HCT116 (cell line): Measurements from ENCODE around the gene MSI2. TPM values are rescaled to one million over a fixed set of nuclear protein-coding genes. Genes with fewer than 3 reads are reported as not detected.
A peak's percentile ranks its signal among the peaks of the same experiment; 100 is the strongest.

Experiments
- ATAC-seq: fragments of 200-7000 bp; cut with Tn5 transposase; 2 replicates; pipeline ENCODE4 v1.9.1; 2020; ENCODE audit warnings: mild to moderate bottlenecking, moderate library complexity
- BruUV-seq: library from RNA; stranded (reverse); fragments of 400-500 nt; replicated peaks from 2 replicates; lab custom pipeline; 2021; lab: Mats Ljungman, UMichigan
- CTCF ChIA-PET: fragments of 300-600 bp; sonication (Branson Sonifier 250); formaldehyde crosslinking; loops from one replicate; lab custom pipeline; 2021; ENCODE audit warnings: antibody characterized with exemption; lab: Charles Lee
- POLR2A ChIA-PET: fragments of 300-600, 350-600 bp; sonication (Branson Sonifier 250); formaldehyde crosslinking; loops from one replicate; lab custom pipeline; 2021; ENCODE audit warnings: antibody characterized with exemption; lab: Charles Lee
- RAD21 ChIA-PET, 2 experiments: fragments of 300-600 bp; sonication (Branson Sonifier 250); formaldehyde crosslinking; loops; one replicate each; lab custom pipeline; 2023; ENCODE audit warnings: low total read pairs in 2 of 2; ENCODE audit not compliant: uncharacterized antibody in 2 of 2, unreplicated experiment in 2 of 2, low non-redundant PET in 1 of 2; lab: Charles Lee
- DNase-seq: peaks from one replicate; pipeline ENCODE4 v3.0.0-alpha.2; 2010; ENCODE audit warnings: low read depth, low spot score
- H2AFZ ChIP-seq: fragments of 200-600 bp; shearing (Covaris generic), sonication (generic); 2 replicates; pipeline ENCODE4 v1.6.1; 2017; ENCODE audit warnings: low read depth, mixed run types, mixed read lengths, antibody characterized with exemption, low read length; ENCODE audit not compliant: poor library complexity, severe bottlenecking
- H3K27ac ChIP-seq: 2 replicates; pipeline ENCODE4 v1.5.1; 2012; ENCODE audit warnings: low read depth, low read length
- H3K27me3 ChIP-seq: fragments of 200-600 bp; sonication (generic); 2 replicates; pipeline ENCODE4 v1.6.1; 2016; ENCODE audit warnings: mixed run types, low read length, mixed read lengths; ENCODE audit not compliant: insufficient read depth
- H3K36me3 ChIP-seq, 2 experiments: fragments of 200-500 bp in 1 of 2; fragments of 200-600 bp in 1 of 2; sonication (Bioruptor generic) in 1 of 2; sonication (generic) in 1 of 2; 2 replicates each; pipeline versions ENCODE4 v1.5.1 to v1.6.1; 2014 to 2016; ENCODE audit warnings: low read length in 2 of 2, inconsistent platforms in 1 of 2, mixed read lengths in 1 of 2, mixed run types in 1 of 2; ENCODE audit not compliant: insufficient read depth in 2 of 2, control insufficient read depth in 1 of 2
- H3K4me1 ChIP-seq, 2 experiments: fragments of 200-600 bp in 1 of 2; sonication (generic) in 1 of 2; 2 replicates each; pipeline versions ENCODE4 v1.5.1 to v1.6.1; 2012 to 2017; ENCODE audit warnings: low read length in 2 of 2, inconsistent platforms in 1 of 2, mild to moderate bottlenecking in 1 of 2, mixed read lengths in 1 of 2, mixed run types in 1 of 2, moderate library complexity in 1 of 2; ENCODE audit not compliant: insufficient read depth in 2 of 2, control insufficient read depth in 1 of 2
- H3K4me2 ChIP-seq: fragments of 200-600 bp; sonication (generic); 2 replicates; pipeline ENCODE4 v1.6.1; 2017; ENCODE audit warnings: mixed run types, low read length, mixed read lengths
- H3K4me3 ChIP-seq, 2 experiments: fragments of 200-600 bp in 1 of 2; sonication (generic) in 1 of 2; replicated peaks in 1 of 2; 2 replicates each; pipeline ENCODE4 v1.5.1; 2011 to 2016; ENCODE audit warnings: low read length in 2 of 2, control low read depth in 1 of 2, low read depth in 1 of 2, mild to moderate bottlenecking in 1 of 2, mixed read lengths in 1 of 2, mixed run types in 1 of 2
- H3K79me2 ChIP-seq: fragments of 200-600 bp; sonication (generic); 2 replicates; pipeline ENCODE4 v1.6.1; 2017; ENCODE audit warnings: mild to moderate bottlenecking, mixed run types, low read length, moderate library complexity, mixed read lengths; ENCODE audit not compliant: insufficient read depth
- H3K9ac ChIP-seq: fragments of 200-600 bp; sonication (generic); 2 replicates; pipeline ENCODE4 v1.6.1; 2016; ENCODE audit warnings: low read length, mixed read lengths
- H3K9me2 ChIP-seq: fragments of 200-600 bp; sonication (generic), shearing (Covaris generic); 2 replicates; pipeline ENCODE4 v1.6.1; 2017; ENCODE audit warnings: mixed run types, mild to moderate bottlenecking, moderate library complexity; ENCODE audit not compliant: insufficient read depth
- H3K9me3 ChIP-seq, 2 experiments: fragments of 200-500 bp in 1 of 2; fragments of 200-600 bp in 1 of 2; sonication (Bioruptor generic) in 1 of 2; sonication (generic) in 1 of 2; 2 replicates each; pipeline ENCODE4 v1.6.1; 2014 to 2017; ENCODE audit warnings: low read length in 2 of 2, mixed read lengths in 2 of 2, inconsistent platforms in 1 of 2, low read depth in 1 of 2, mild to moderate bottlenecking in 1 of 2, mixed run types in 1 of 2, moderate library complexity in 1 of 2; ENCODE audit not compliant: control insufficient read depth in 1 of 2, insufficient read depth in 1 of 2
- H4K20me1 ChIP-seq: fragments of 200-600 bp; sonication (generic), shearing (Covaris generic); 2 replicates; pipeline ENCODE4 v1.6.1; 2017; ENCODE audit warnings: mixed run types, mild to moderate bottlenecking, moderate library complexity; ENCODE audit not compliant: insufficient read depth
- ATF3 ChIP-seq: IDR thresholded peaks from 2 replicates; pipeline ENCODE4 v1.6.1; 2012
- CBX3 ChIP-seq: IDR thresholded peaks from 2 replicates; pipeline ENCODE4 v1.6.1; 2012; ENCODE audit warnings: low read depth
- CEBPB ChIP-seq: IDR thresholded peaks from 2 replicates; pipeline ENCODE4 v1.6.1; 2012; ENCODE audit warnings: low read depth
- CTCF ChIP-seq, 3 experiments: fragments of 200-600 bp in 1 of 3; sonication (generic) in 1 of 3; IDR thresholded peaks in 2 of 3; conservative IDR thresholded peaks in 1 of 3; 2 replicates each; pipeline ENCODE4 v1.5.1; 2012 to 2017; ENCODE audit warnings: low read depth in 2 of 3, low read length in 2 of 3, antibody characterized with exemption in 1 of 3, borderline replicate concordance in 1 of 3, control low read depth in 1 of 3, mild to moderate bottlenecking in 1 of 3, mixed read lengths in 1 of 3, mixed run types in 1 of 3, moderate library complexity in 1 of 3; ENCODE audit not compliant: insufficient read depth in 1 of 3
- FOSL1 ChIP-seq: IDR thresholded peaks from 2 replicates; pipeline ENCODE4 v1.6.1; 2012; ENCODE audit warnings: low read depth
- MAX ChIP-seq: IDR thresholded peaks from 2 replicates; pipeline ENCODE4 v1.6.1; 2012
- REST ChIP-seq: IDR thresholded peaks from 2 replicates; pipeline ENCODE4 v1.6.1; 2012; ENCODE audit warnings: low read depth
- SIN3A ChIP-seq: IDR thresholded peaks from 2 replicates; pipeline ENCODE4 v1.6.1; 2012; ENCODE audit warnings: low read depth
- SRF ChIP-seq: IDR thresholded peaks from 2 replicates; pipeline ENCODE4 v1.6.1; 2012; ENCODE audit warnings: low read depth
- YY1 ChIP-seq: IDR thresholded peaks from 2 replicates; pipeline ENCODE4 v1.6.1; 2011; ENCODE audit warnings: low read length, low read depth, moderate library complexity, mild to moderate bottlenecking; ENCODE audit not compliant: insufficient replicate concordance; ENCODE audit errors: extremely low read depth
- ZFX ChIP-seq: fragments of 450-650 bp; IDR thresholded peaks from 2 replicates; pipeline ENCODE4 v1.6.1; 2017
- intact Hi-C: fragments of 100-400 bp; cut with micrococcal nuclease; formaldehyde crosslinking; loops from 2 replicates; pipeline ENCODE4 v1.10.0; 2022
- total RNA-seq: library from RNA; stranded (reverse); gene quantifications from one replicate; pipeline ENCODE4 v1.2.1, GENCODE V29; 2021; ENCODE audit not compliant: unreplicated experiment

MSI2 gene
- total RNA-seq, 1 experiment from 2014 or later = 137 TPM

- TF ChIP-seq CTCF (IDR thresholded peaks at IDR 0.05 in 2 of 3, conservative IDR thresholded peaks at IDR 0.05 in 1 of 3; ENCODE audit: borderline replicate concordance in 1 of 3, insufficient read depth in 1 of 3, low read depth in 2 of 3, low read length in 2 of 3) (no peak), ZFX (no peak), REST (no peak), ATF3 (no peak), YY1 (no peak), CBX3 (no peak)
These were observed 393.6 kb downstream of the MSI2 start (continued) for GRCh38 chr17:57649731-57650484.

GRCh38 chr17:57650548-57650947, 394.2 kb downstream of the MSI2 start:
- Histone ChIP-seq H3K27me3 (no peaks in the 10 kb centered on the region), H3K79me2 (no peaks in the 10 kb centered on the region), H2AFZ (no peak overlapping the region), H3K4me1 (peaks cover 3 to 15% of the 10 kb centered on the region in 2 experiments; a peak in 3 of 4 replicates), H3K9me3 (no peaks in the 10 kb centered on the region), H3K9me2 (no peaks in the 10 kb centered on the region), H3K36me3 (peaks cover 0 to 3% of the 10 kb centered on the region in 2 experiments; a peak in 1 of 4 replicates), H3K9ac (no peak overlapping the region), H3K4me2 (peak overlapping the region; percentile 35), H4K20me1 (no peaks in the 10 kb centered on the region), H3K4me3 (no peak overlapping the region), H3K27ac (no peak overlapping the region)
- DNase-seq = no peak
- ChIA-PET RAD21 (no interaction called here), POLR2A (no interaction called here), CTCF (no interaction called here)
- no TSS peak for BruUV-seq
- ATAC-seq = no peak
- intact Hi-C loops = no loop called here
- TF ChIP-seq SRF (no peak), FOSL1 (no peak), CEBPB (no peak), CTCF (IDR thresholded peaks at IDR 0.05 in 2 of 3, conservative IDR thresholded peaks at IDR 0.05 in 1 of 3; ENCODE audit: borderline replicate concordance in 1 of 3, insufficient read depth in 1 of 3, low read depth in 2 of 3, low read length in 2 of 3) (no peak), SIN3A (no peak), YY1 (no peak), MAX (no peak)
